ENCODE data around the gene POPDC3. TPM values are rescaled to one million over a fixed set of nuclear protein-coding genes. Genes with fewer than 3 reads are reported as not detected.
"Not testable (repeated sequence)": the region's sequence is repeated elsewhere in the genome, so short reads cannot be mapped to it uniquely, and the experiment has no call there.

The POPDC3 gene
- total and polyA plus RNA-seq, 10 of the 15 experiments (the other 5 are each of a cell fraction or from before 2014, with no cell fraction given): 1.6 TPM; not detected in 9

- TF ChIP-seq BMI1 (IDR thresholded peaks at IDR 0.05; ENCODE audit: borderline replicate concordance) (no peak), HDAC6 (IDR thresholded peaks at IDR 0.05; ENCODE audit: unreplicated experiment) (no peak)
Measured at GRCh38 chr6:105223242-105223641, 43.4 kb upstream of the POPDC3 start (continued).

- WGBS (ENCODE audit: insufficient coverage, insufficient replicate concordance, low lambda C conversion rate, missing lambda C conversion rate): 0% methylated on average over 2 of the region's 2 CpGs
- H3K4me2 ChIP-seq (ENCODE audit: control insufficient read depth, insufficient read depth); in situ Hi-C loops (cut with MboI); H3K36me3 ChIP-seq (ENCODE audit: control insufficient read depth in 2 of 2, insufficient read depth in 2 of 2, low read length in 1 of 2); H3K4me1 ChIP-seq (ENCODE audit: control insufficient read depth, insufficient read depth, low read length); H3K9ac ChIP-seq (ENCODE audit: control insufficient read depth, insufficient read depth, low read length); intact Hi-C loops (cut with micrococcal nuclease; ENCODE audit: unreplicated experiment); BruUV-seq (replicated peaks); RAD21 ChIA-PET (ENCODE audit: unreplicated experiment); H3K27ac ChIP-seq (ENCODE audit: control insufficient read depth, insufficient read depth); DNase-seq (ENCODE audit: low read depth, low spot score); SMC1A ChIA-PET (ENCODE audit: uncharacterized antibody, unreplicated experiment); H3K9me3 ChIP-seq (replicated peaks; ENCODE audit: control insufficient read depth, insufficient read depth, low read length); H3K27me3 ChIP-seq (replicated peaks in 1 of 2; ENCODE audit: control insufficient read depth in 2 of 2, insufficient read depth in 2 of 2, low read length in 1 of 2); FAIRE-seq; H2AFZ ChIP-seq (ENCODE audit: control insufficient read depth, low read depth, low read length); POLR2A ChIA-PET; ATAC-seq; H3K79me2 ChIP-seq (ENCODE audit: control insufficient read depth, insufficient read depth, low read length); H3K4me3 ChIP-seq; H4K20me1 ChIP-seq (ENCODE audit: control insufficient read depth, insufficient read depth): not testable (repeated sequence)
- CTCF ChIA-PET: interaction anchor here (1.4 kb wide), 1 partner anchor 134 kb away, joined by 3 read pairs; no protein-coding TSS in a partner anchor
Measured at GRCh38 chr6:105221219-105221618, 41.4 kb upstream of the POPDC3 start.

DNA sequence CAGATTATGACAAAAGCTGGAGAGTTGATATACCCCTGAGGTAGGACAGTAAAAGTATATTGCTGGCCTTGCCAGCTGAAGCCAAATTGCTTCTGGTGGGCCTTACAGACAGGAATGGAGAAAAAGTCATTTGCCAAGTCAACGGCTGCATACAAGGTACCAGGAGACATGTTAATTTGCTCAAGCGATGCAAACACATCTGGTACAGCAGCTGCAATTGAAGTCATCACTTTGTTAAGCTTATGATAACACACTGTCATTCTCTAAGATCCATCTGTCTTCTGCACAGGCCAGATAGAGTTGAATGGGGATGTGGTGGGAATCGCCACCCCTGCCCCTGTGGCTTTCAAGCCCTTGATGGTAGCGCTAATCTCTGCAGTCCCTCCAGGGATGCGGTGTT is 40.4 kb upstream of the POPDC3 start:
- no TSS peak for BruUV-seq (replicated peaks)
- SMC1A ChIA-PET (ENCODE audit: uncharacterized antibody, unreplicated experiment): interaction anchor here (0.6 kb wide), 1 partner anchor 368 kb away, joined by 3 read pairs; no protein-coding TSS in a partner anchor
- no peak for FAIRE-seq
- TF ChIP-seq ATF3 (IDR thresholded peaks at IDR 0.05; ENCODE audit: borderline replicate concordance, extremely low read depth, low read depth, low read length) (no peak), BCL3 (IDR thresholded peaks at IDR 0.05; ENCODE audit: borderline replicate concordance, insufficient read depth, low read depth, low read length, poor library complexity, severe bottlenecking) (no peak), CHD1 (IDR thresholded peaks at IDR 0.05; ENCODE audit: low read depth, low read length) (no peak), EED (IDR thresholded peaks at IDR 0.05; ENCODE audit: low read depth) (no peak), SMAD1 (IDR thresholded peaks at IDR 0.05; ENCODE audit: low read depth, partially characterized antibody) (no peak), ZBTB11 (CRISPR knock-in tag; IDR thresholded peaks at IDR 0.05) (no peak), SRF (IDR thresholded peaks at IDR 0.05; ENCODE audit: low read depth in 2 of 2, low read length in 2 of 2) (no peak)

More for the DNA sequence above, 40.4 kb upstream of the POPDC3 start:
- Histone ChIP-seq H3K27me3 (replicated peaks in 1 of 2; ENCODE audit: control insufficient read depth in 2 of 2, insufficient read depth in 2 of 2, low read length in 1 of 2) (no peaks in the 10 kb centered on the region), H3K36me3 (ENCODE audit: control insufficient read depth in 2 of 2, insufficient read depth in 2 of 2, low read length in 1 of 2) (no peaks in the 10 kb centered on the region), H4K20me1 (ENCODE audit: control insufficient read depth, insufficient read depth) (no peaks in the 10 kb centered on the region), H3K4me1 (ENCODE audit: control insufficient read depth, insufficient read depth, low read length) (no peaks in the 10 kb centered on the region), H3K9ac (ENCODE audit: control insufficient read depth, insufficient read depth, low read length) (no peak overlapping the region), H3K27ac (ENCODE audit: control insufficient read depth, insufficient read depth) (no peak overlapping the region), H3K9me3 (replicated peaks; ENCODE audit: control insufficient read depth, insufficient read depth, low read length) (no peaks in the 10 kb centered on the region; the same call in 2 of the 3 replicates), H3K4me3 (no peak overlapping the region), H3K79me2 (ENCODE audit: control insufficient read depth, insufficient read depth, low read length) (no peaks in the 10 kb centered on the region), H2AFZ (ENCODE audit: control insufficient read depth, low read depth, low read length) (no peak overlapping the region), H3K4me2 (ENCODE audit: control insufficient read depth, insufficient read depth) (no peak overlapping the region)
- ATAC-seq (no peak), DNase-seq (ENCODE audit: low read depth, low spot score) (no peak)
- intact Hi-C loops (cut with micrococcal nuclease; ENCODE audit: unreplicated experiment) (no loop called here), in situ Hi-C loops (cut with MboI) (no loop called here)
- ChIA-PET CTCF (interaction anchor here (1.4 kb wide), 1 partner anchor 133 kb away, joined by 3 read pairs; no protein-coding TSS in a partner anchor), RAD21 (ENCODE audit: unreplicated experiment) (no interaction called here), POLR2A (no interaction called here)
- WGBS (ENCODE audit: insufficient coverage, insufficient replicate concordance, low lambda C conversion rate, missing lambda C conversion rate): 52% methylated on average over 5 of the region's 5 CpGs

Measured in GM12878 (cell line).